Uterus (tissue), 2 donors: Measurements from ENCODE around the gene CEBPB.

Source experiments
- POLR2A ChIP-seq, 2 donors: fragments of 450-650 bp; IDR thresholded peaks; one replicate each; pipeline ENCODE4 v1.6.1; 2016; ENCODE audit warnings: antibody characterized with exemption in 2 of 2, mild to moderate bottlenecking in 1 of 2, moderate library complexity in 1 of 2
- TF ChIP-seq, protein P1 (sequence below), 4 experiments: fragments of 200-600 bp in 2 of 4; fragments of 450-650 bp in 2 of 4; sonication (generic) in 2 of 4; IDR thresholded peaks; one replicate each; pipeline ENCODE4 v1.5.1; 2016 to 2019; ENCODE audit warnings: antibody characterized with exemption in 4 of 4, mild to moderate bottlenecking in 2 of 4, moderate library complexity in 1 of 4

DNA sequence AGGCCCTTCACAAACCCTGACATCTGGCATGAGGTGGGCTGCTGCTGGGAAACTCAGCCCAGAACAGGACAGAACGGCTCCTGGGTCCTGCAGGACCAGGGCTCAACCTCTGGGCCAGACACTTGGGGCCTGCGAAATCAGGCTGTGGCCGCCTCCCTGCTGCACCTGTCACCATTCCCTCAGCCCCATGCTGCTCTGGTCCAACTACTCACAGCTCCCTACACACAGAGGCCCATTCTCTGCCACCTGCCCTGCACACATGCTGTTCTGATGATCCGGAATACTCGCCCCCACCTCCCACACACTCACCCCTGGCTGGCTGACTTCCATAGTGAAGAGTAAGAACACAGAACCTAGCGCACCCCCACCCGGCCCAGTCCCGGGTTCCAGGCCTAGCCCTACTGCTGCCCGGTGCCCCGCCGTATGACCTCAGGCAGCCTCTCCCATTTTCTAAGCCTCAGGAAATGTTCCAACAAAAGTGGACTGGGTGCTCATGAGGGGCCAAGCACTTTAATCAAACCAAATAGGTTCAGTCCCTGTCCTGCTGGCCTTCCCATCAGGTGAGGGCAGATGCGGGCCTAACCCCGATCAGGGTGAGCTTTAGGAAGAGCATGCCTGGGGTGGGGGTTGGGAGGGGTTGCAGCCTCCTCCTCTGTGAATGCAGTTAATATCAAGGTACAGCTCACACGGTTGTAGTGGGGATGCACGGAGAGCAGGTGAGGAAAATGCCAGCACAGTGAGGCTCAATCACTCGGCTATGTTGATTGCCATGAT lies 41.0 kb upstream of the CEBPB start:
- TF ChIP-seq, protein P1, sequence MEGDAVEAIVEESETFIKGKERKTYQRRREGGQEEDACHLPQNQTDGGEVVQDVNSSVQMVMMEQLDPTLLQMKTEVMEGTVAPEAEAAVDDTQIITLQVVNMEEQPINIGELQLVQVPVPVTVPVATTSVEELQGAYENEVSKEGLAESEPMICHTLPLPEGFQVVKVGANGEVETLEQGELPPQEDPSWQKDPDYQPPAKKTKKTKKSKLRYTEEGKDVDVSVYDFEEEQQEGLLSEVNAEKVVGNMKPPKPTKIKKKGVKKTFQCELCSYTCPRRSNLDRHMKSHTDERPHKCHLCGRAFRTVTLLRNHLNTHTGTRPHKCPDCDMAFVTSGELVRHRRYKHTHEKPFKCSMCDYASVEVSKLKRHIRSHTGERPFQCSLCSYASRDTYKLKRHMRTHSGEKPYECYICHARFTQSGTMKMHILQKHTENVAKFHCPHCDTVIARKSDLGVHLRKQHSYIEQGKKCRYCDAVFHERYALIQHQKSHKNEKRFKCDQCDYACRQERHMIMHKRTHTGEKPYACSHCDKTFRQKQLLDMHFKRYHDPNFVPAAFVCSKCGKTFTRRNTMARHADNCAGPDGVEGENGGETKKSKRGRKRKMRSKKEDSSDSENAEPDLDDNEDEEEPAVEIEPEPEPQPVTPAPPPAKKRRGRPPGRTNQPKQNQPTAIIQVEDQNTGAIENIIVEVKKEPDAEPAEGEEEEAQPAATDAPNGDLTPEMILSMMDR (IDR thresholded peaks at IDR 0.05): no peak
- TF ChIP-seq POLR2A (IDR thresholded peaks at IDR 0.05): no peak
